GM12874 (cell line): ENCODE data around the gene ADAMTS3.

Experiments
- TF ChIP-seq, protein P1 (sequence below): IDR thresholded peaks from 2 replicates; pipeline ENCODE4 v1.5.1; 2011; ENCODE audit warnings: low read depth, mild to moderate bottlenecking, control low read depth, low read length, moderate library complexity; ENCODE audit not compliant: insufficient read depth

ADAMTS3 gene

DNA sequence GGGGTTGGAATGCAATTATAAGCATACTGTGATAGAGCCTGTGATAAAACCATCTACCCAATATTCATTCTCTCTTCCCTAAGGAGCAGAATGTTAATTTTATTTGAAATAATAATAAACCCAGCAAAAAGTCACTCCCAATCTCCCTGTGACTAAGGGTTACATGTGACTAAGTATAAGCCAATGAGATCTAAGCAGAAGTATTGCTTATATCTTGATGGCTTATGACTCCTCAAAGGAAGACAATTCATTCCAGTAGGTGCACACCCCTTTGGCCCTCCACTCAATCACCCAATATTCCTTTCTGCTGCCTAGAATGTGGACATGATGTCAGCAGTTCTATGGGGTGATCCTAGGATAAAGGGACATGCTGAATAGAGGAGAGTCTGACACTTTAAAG lies 224.6 kb downstream of the ADAMTS3 start:
- TF ChIP-seq, protein P1, sequence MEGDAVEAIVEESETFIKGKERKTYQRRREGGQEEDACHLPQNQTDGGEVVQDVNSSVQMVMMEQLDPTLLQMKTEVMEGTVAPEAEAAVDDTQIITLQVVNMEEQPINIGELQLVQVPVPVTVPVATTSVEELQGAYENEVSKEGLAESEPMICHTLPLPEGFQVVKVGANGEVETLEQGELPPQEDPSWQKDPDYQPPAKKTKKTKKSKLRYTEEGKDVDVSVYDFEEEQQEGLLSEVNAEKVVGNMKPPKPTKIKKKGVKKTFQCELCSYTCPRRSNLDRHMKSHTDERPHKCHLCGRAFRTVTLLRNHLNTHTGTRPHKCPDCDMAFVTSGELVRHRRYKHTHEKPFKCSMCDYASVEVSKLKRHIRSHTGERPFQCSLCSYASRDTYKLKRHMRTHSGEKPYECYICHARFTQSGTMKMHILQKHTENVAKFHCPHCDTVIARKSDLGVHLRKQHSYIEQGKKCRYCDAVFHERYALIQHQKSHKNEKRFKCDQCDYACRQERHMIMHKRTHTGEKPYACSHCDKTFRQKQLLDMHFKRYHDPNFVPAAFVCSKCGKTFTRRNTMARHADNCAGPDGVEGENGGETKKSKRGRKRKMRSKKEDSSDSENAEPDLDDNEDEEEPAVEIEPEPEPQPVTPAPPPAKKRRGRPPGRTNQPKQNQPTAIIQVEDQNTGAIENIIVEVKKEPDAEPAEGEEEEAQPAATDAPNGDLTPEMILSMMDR, result no peak

DNA sequence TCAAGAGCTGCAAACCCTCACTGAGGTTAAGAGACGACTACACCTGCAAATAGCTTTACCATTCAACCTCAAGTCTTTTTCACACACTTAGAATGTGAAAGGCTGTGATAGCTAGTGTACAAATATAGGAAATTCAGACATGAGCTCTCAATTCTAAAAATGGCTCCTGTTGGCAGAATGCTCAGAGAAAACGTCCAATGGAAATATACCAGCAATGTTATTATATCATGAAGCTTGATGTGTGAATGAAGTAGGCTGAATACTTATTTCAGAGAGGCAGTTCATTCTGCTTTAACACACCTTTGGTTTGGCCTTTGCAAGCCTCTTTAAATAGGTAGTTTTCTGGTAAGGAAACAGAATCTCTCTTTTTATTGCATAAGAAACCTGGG lies 227.6 kb downstream of the ADAMTS3 start:
- TF ChIP-seq, protein P1, result no peak

DNA sequence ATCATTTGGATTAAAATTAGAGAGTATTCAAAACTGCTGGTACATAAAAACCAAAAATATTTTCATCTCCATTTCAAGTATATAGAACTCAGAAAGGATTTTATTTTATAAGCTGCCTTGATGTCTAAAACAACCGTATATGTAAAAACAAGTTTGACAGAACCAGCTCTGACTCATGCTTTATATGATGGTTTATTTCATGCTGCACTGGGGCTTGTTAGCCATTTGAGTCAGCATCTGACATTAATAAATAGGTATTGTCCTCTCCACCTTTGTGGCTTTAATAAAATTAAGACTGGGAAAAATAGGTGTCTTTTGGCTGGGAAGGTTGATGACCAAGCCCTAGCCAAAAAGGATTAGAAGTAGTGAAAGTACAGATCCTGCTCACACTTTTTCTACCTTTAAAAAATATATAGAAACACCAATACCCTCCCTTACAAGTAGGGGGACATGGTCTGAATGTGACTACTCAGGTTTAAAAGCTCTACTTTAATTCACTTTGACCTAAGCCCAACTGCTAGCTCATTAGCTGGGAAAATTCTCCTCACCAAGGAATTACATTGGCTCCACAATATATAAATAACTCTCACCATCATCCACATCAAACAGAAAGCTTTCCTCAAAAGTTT lies 228.1 kb downstream of the ADAMTS3 start:
- TF ChIP-seq, protein P1, result no peak

DNA sequence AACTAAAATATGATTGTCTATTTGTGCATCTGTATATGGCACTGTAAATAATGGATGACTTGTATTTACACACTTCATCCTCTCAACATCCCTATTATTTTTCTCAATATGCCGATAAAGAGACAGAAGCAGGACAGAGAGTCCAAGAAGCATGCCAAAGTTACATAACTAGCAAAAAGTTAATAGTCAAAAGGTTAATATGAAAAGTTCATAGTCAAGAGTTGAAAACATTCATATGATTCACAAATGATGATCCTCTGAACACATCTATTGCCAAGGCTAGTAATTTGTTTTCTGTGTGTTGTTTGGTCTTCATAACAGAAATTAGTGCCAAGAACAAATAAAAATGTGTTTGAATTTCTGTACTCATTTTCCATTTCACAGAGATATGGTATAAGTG lies 231.0 kb downstream of the ADAMTS3 start:
- TF ChIP-seq, protein P1, result no peak

DNA sequence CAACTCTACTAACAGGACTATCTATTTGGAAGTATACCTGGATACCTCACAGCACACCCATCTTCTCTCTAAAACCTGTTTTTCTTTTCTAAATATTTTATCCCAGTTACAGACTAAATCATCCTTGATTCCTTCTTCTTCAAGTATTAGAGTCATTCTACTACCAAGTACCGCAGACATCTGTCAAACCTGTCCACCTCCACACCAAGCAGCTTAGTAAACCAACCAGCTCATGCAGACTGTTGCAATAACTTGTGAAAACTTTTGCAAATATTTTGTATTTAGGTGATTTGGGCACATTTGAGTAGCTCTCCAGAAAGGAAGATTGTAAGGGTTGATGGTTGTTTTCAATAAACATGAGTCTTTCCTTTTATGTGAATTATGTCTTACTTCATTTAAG lies 238.6 kb downstream of the ADAMTS3 start:
- TF ChIP-seq, protein P1, result no peak

DNA sequence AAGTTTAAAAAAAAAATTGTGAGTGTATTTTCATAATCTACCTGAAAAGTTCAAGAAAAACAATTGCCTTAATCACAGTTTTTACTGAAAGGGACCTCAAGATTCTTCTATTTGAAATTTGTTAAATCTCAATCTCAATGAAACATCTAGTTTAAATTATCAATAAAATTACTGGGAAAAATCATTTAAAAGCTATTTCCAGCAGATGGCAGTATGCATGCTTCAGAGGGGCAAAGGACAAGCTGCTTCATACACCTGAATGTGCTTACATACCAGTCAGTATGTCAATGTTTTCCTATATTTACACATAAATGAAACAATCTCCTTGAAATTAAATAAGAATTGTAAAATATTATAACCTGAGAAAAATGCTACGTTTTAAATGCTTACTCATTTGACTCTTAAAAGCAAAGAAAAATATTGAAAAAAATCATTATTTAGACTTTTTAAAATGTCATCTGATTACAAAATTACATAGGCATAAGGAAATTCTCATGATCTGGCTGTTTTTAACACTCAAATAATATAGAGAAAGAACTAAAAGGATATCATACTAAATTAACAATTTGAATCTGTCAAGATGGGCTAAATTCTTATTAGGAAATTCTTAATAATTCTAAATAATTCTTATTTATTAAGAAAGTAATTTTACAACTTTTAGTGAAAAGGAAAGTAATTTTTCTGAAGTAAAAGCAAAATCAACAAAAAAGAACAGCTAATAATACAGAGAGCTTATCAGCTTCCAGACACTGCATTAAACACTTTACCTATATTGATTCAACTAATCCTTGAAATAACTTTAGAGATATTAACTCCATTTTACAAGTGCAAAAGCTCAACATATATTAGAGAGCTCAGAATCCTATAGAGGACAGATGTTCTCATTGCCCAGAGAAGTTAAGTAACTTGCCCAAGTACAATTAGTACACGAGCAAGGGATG lies 242.1 kb downstream of the ADAMTS3 start:
- TF ChIP-seq, protein P1, result 0 out of 2 replicates have a peak, but pooled peaks have one; percentile 23

DNA sequence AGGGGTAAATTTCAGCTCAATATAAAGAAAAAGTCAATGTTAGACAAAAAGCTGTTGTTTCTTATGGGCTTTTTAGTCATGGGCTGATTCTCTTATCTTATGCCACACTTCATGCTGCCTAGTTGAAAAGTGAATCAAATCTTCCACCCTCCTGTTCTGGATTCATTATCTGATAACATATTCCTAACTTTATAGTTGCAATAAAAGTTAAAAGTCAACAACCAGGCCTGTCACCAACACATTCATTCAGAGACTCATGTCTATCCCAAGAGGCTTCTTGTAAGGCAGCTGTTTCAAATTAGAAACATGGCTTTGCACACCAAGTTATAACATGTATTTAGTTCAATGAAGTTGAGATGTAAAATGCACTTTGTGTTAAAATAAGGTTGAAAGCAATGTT lies 243.8 kb downstream of the ADAMTS3 start:
- TF ChIP-seq, protein P1, result no peak
